ENCODE measurements around the gene BCKDHA.

The BCKDHA gene

GRCh38 chr19:41409288-41409687 is 11.7 kb downstream of the BCKDHA start:
- Histone ChIP-seq H2AFZ (ENCODE audit: low read length) (no peak overlapping the region), H3K4me2 (ENCODE audit: low read length) (no peak overlapping the region), H3K27ac (ENCODE audit: low read depth, low read length, poor library complexity, severe bottlenecking) (no peak overlapping the region), H3K4me3 (ENCODE audit: low read depth, low read length, poor library complexity, severe bottlenecking) (no peak overlapping the region), H3F3A (ENCODE audit: insufficient read depth, low read length) (no peaks in the 10 kb centered on the region), H3K9ac (ENCODE audit: low read length) (no peak overlapping the region), H3K27me3 (ENCODE audit: insufficient read depth, low read length) (no peaks in the 10 kb centered on the region), H3K79me2 (ENCODE audit: insufficient read depth, low read length) (no peaks in the 10 kb centered on the region), H3K9me2 (ENCODE audit: low read depth, low read length) (no peaks in the 10 kb centered on the region), H4K20me1 (ENCODE audit: insufficient read depth, low read length) (no peaks in the 10 kb centered on the region), H3K4me1 (ENCODE audit: insufficient read depth, low read length, severe bottlenecking) (no peaks in the 10 kb centered on the region), H3K9me3 (ENCODE audit: low read length) (no peaks in the 10 kb centered on the region), H3K36me3 (ENCODE audit: insufficient read depth, low read length) (peaks cover 29% of the 10 kb centered on the region; the same call in 1 of the 2 replicates)
- no peak for TF ChIP-seq CTCF (IDR thresholded peaks at IDR 0.05; ENCODE audit: low read length)
- no peak for TF ChIP-seq EZH2 (IDR thresholded peaks at IDR 0.05; ENCODE audit: borderline replicate concordance, low read length)

- Histone ChIP-seq H3K4me1 (ENCODE audit: insufficient read depth, low read length, severe bottlenecking) (no peaks in the 10 kb centered on the region), H3K4me3 (ENCODE audit: low read depth, low read length, poor library complexity, severe bottlenecking) (no peak overlapping the region), H3K9ac (ENCODE audit: low read length) (no peak overlapping the region), H3K9me3 (ENCODE audit: low read length) (no peaks in the 10 kb centered on the region), H3K9me2 (ENCODE audit: low read depth, low read length) (no peaks in the 10 kb centered on the region), H3F3A (ENCODE audit: insufficient read depth, low read length) (no peaks in the 10 kb centered on the region), H3K79me2 (ENCODE audit: insufficient read depth, low read length) (no peaks in the 10 kb centered on the region), H3K36me3 (ENCODE audit: insufficient read depth, low read length) (peaks cover 41% of the 10 kb centered on the region), H2AFZ (ENCODE audit: low read length) (no peak overlapping the region), H3K4me2 (ENCODE audit: low read length) (no peak overlapping the region), H3K27me3 (ENCODE audit: insufficient read depth, low read length) (no peaks in the 10 kb centered on the region), H4K20me1 (ENCODE audit: insufficient read depth, low read length) (no peaks in the 10 kb centered on the region), H3K27ac (ENCODE audit: low read depth, low read length, poor library complexity, severe bottlenecking) (no peak overlapping the region)
- TF ChIP-seq EZH2 (IDR thresholded peaks at IDR 0.05; ENCODE audit: borderline replicate concordance, low read length): no peak
- no peak for TF ChIP-seq CTCF (IDR thresholded peaks at IDR 0.05; ENCODE audit: low read length)
These were observed 12.9 kb downstream of the BCKDHA start for GRCh38 chr19:41410336-41411054.

- no peak overlapping the region for H3K27ac ChIP-seq (ENCODE audit: low read depth, low read length, poor library complexity, severe bottlenecking)
These were observed 13.7 kb downstream of the BCKDHA start for GRCh38 chr19:41411100-41411967.

More at GRCh38 chr19:41411100-41411967, 13.7 kb downstream of the BCKDHA start:
- Histone ChIP-seq H3F3A (ENCODE audit: insufficient read depth, low read length) (no peaks in the 10 kb centered on the region), H3K9me2 (ENCODE audit: low read depth, low read length) (no peaks in the 10 kb centered on the region), H4K20me1 (ENCODE audit: insufficient read depth, low read length) (no peaks in the 10 kb centered on the region), H3K79me2 (ENCODE audit: insufficient read depth, low read length) (no peaks in the 10 kb centered on the region), H3K4me2 (ENCODE audit: low read length) (no peak overlapping the region), H3K9me3 (ENCODE audit: low read length) (no peaks in the 10 kb centered on the region), H3K4me3 (ENCODE audit: low read depth, low read length, poor library complexity, severe bottlenecking) (no peak overlapping the region), H3K27me3 (ENCODE audit: insufficient read depth, low read length) (no peaks in the 10 kb centered on the region), H3K4me1 (ENCODE audit: insufficient read depth, low read length, severe bottlenecking) (no peaks in the 10 kb centered on the region), H2AFZ (ENCODE audit: low read length) (no peak overlapping the region), H3K36me3 (ENCODE audit: insufficient read depth, low read length) (peaks cover 41% of the 10 kb centered on the region), H3K9ac (ENCODE audit: low read length) (no peak overlapping the region)
- TF ChIP-seq EZH2 (IDR thresholded peaks at IDR 0.05; ENCODE audit: borderline replicate concordance, low read length) (no peak), CTCF (IDR thresholded peaks at IDR 0.05; ENCODE audit: low read length) (no peak)
